Stimulated activated naive CD4-positive, alpha-beta T cell treated with Interleukin-2 at 50 U/mL for 16 hours (primary cell): ENCODE measurements around the gene COMMD3.
"Not testable (repeated sequence)": the region's sequence is repeated elsewhere in the genome, so short reads cannot be mapped to it uniquely, and the experiment has no call there.

Experiments used
- DNase-seq: peaks from one replicate; lab custom pipeline; 2025; lab: John Stamatoyannopoulos, UW

The COMMD3 gene

DNA sequence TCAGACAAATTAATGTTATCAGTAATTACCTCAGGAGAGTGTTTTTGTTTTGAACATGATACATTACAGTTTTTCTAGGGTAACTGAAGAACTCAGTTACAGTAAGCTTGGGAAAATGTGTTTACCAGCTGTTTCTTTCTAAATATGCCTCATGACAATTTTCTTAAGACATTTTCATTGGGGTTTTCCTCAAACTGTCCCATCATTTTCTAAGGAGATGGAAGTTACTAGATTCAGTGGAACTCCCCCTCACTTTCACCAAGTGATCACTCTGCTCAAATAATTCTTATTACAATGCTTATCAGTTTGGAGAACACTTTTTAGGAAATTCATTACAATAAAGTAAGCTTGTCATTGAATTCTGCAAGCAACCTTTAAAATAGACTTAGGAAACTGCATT, 22.7 kb downstream of the COMMD3 start:
- no peak for DNase-seq

DNA sequence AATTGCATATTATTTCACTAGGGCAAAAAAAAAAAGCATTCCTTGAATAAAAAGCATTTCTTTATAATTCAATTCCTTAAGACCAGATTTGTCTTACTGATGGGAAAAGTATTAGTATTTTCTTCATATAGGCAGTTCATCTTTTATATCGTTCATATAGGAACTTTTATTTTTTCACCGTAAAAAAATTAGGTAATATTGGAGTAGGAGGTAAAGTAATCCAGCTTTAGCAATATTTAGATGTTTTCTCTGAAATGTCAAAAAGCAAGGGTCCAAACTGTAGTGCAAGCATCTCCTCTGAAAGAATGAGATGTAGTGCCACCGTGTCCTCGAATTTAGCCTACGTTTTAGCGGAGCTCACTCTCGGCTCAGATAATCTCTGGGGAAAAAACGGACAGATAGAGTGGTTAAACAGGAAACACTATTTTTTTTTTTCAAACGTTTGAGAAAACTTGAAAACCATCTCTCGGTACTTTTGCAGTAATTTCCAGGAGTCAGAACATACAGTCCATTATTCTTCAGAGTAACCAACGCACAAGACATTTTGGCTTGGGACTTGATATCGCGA, 23.7 kb downstream of the COMMD3 start:
- DNase-seq: no peak

DNA sequence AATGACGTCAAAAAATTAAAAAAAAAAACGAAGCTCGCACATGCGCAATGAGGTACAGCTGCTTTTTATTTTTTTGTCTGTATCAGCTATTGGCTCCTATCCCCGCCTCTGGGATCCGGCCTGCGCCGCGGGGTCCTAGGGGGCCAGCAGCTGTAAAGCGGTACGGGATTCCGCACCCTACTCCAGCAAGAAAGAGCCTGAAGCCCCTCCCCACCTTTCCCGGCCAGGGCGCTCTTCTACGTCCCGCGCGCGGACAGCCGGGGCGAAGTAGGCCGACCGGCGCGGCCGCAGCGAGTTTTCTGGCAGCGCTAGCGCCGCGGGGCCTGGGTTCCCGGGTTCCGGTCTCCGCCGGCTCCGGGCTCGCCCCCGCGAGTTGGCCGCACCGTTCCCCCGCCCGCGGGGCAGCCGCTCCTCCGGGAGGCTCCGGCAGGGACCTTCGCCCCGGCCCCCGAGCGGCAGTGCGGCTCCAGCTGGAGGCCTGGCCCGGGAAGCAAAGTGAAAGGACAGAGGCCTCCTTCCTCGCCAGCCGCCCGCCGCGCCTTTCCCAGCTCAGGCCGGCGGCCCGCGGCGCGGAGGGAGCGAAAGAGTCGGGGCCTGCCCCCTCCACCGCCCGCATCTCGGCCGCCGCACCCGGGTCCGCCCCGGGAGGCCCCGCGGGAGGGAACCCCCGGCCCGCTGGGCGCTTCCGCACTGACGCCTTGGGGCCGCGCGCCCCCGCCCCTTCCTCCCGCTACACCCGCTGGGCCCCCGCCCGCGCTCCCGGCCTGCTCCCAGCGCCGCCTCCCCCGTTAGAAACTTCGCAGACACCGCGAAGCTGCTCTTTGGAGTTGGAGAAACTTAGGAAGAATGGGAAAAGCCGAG, 24.4 kb downstream of the COMMD3 start:
- peak; percentile 47 for DNase-seq

DNA sequence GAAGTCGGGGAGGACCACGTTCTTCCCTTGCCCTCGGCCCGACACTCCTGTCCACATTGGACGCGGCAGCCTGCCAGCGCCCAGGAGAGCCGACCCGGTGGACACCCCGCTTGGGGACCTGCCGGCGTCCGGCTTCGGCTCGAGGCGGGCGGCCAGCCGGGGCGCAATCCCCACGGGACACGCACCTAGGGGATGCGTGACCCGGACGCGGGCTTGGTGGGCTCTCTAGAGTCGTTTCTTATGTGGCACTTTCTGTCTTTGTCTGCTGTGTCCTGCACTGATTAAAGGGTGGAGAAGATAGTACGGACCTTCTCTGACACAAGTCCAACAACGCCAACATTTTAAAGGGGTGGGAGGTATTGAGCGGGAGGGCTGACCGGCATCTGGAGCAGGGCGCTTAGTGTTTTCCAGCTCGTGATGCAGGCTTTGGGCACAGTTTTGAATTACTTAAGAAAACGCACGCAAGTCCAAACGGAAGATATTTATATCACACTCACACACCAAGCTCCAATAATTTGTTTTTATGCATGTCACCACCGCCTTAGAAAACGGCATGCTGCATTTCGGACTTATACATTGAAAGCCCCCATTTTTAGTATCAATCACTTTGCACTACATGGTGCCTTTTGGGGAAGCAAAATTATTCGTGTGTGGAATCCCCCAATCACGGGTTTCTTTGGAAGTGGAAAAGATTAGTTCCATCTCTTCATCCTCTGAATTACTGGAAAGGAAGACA, 25.2 kb downstream of the COMMD3 start:
- no peak for DNase-seq

DNA sequence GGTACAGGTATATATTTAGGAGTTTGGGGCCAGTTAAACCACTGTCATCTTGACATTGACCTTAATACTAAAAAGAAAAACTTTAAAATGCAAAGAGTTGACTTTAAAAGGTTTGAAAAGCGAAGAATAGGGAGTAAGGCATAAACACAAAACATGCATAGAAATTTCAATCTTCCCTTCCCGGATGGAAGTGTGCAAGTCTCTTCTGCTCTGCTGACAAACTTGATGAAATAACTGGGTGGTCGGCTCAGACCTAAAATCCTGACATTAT, 25.7 kb downstream of the COMMD3 start:
- no peak for DNase-seq

DNA sequence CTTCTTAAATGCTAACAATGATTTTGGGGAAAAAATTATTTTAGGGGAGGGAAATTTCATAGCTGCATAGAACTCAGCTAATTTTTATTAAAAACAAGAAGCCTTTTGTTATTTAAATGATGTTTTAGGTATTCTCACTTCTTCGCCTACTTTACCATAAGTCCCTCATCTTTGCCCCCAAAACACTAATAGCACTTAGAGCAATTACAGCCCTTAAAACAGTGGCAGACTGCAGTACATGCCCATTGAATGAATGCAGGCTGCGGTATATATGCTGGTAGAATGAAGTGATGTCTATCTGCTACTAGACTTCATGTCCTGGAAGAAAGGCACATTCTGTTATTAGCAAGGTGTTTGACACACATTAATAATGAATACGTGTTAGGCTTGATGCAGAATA, 26.2 kb downstream of the COMMD3 start:
- DNase-seq: no peak

DNA sequence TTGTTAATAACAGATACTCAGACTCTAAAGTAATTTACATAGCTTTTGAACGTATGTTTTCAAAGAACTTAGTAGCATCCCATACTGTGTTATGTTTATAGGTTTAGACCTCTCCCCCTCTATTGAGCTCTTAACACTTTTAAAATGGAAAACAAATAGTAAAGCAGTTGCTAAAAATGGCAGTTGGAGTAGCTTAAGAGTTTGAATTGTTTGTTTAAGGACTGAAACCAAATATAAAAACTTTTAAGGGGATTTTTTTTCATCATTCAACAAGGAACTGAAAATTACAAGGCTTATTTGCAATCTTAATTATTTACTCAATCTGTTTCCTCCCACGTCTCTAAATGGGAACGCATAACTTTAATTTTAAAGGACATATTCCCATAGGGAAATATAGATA, 27.5 kb downstream of the COMMD3 start:
- DNase-seq: no peak

DNA sequence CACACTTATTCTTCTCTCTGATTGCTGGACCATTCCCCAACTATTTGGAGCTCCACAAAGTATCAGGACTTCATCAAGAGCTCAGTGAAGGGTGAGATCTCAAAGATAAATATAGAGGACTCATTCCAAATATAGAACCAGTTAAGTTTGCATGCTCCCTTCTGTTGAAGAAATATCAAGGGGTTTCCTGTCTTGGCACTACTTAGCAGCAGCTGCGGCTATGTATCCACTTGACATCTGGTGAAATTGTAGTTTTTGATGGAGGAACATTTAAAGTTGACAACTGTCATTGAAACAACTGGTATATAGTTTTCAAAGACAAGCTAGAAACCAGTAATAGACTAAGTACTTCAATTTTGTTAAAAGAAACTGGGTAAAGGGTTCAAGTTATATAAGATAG, 28.1 kb downstream of the COMMD3 start:
- DNase-seq: no peak

DNA sequence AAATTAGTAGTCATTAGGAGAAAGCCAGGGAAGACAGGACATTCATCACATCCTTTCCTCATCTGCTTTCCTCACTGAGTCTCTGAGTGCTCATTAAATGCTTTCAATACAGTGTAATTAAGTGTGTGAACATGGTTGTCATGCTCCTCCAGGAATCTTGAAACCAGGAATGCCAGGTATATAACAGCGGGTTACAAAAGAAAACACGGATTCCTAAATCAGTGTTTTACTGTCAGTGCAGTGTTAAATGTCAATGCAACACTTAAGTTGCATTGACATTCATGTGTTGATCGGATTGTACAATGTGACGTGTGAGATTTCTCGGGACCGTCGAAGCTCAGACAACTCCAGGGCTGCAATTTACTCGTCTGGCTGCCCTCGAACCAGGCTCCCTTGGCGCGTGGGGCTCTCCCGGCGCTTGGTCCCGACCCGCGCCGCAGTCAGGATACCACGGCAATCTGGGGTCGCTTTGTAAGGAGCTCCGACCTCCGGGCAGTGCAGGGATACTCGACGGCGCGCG, 28.7 kb downstream of the COMMD3 start:
- no peak for DNase-seq

DNA sequence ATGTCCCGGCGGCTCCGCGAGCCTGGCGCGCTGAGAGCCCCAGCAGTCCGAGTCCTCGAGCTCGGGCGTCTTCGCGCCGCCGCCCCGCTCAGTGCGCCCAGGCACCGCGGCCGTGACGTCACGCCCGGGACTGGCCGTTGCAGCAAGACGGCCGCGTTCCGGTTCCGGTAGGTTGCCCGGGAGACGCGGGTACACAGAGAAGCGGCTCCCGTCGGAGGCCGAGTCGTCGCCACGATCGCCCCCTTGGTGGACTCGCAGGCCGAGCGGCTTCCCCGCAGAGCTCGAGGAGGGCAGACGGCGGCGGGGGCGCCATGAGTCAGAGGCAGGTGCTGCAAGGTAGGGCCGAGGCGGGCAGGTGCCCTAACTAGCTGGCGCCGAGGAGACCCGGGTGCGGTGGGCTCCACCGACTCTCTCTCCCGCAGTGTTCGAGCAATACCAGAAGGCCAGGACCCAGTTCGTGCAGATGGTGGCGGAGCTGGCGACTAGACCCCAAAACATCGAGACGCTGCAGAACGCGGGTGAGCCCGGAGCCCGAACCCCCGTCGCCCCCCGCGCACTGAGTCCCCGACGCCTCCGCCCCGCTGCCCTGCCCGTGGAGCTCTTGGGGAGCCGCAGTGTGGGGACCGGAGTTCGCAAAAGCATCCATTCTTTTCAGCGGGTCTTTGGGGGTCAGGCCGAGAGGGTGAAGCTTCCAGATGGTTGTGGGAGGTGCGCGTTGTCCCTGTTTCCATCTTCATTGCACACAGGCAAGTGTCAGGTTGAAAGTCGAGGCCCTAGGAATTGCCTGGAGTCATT, 29.3 kb downstream of the COMMD3 start, which contains the start of gene SPAG6:
TSS of gene SPAG6 (plus strand) at position 196 of the 795 bp plus-strand sequence. CDS start at position 312, 116 bp downstream.
- DNase-seq: peak; percentile 17

DNA sequence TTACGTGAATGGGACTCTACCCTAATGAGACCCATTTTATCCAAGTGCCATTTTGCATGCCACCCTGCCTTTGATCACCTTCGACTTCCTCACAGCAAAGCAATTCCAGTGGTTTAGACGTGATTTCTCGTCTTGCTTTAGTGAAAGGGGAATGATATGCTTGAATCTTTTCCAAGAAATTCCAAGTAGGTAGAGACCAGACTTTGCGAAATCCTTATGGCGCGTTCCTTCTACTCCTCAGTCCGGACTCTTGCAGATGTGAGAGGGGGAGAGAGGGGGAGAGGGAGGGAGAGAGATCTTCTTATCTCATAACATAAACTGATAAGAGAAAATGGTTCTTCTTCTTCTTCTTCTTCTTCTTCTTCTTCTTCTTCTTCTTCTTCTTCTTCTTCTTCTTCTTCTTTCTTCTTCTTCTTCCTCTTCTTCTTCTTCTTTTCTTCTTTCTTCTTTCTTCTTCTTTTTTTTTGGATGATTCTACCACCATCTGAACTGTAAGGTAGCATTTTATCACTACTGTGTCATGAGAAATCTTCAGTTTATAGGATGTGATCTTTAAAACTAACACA, 30.0 kb downstream of the COMMD3 start:
- DNase-seq: no peak

DNA sequence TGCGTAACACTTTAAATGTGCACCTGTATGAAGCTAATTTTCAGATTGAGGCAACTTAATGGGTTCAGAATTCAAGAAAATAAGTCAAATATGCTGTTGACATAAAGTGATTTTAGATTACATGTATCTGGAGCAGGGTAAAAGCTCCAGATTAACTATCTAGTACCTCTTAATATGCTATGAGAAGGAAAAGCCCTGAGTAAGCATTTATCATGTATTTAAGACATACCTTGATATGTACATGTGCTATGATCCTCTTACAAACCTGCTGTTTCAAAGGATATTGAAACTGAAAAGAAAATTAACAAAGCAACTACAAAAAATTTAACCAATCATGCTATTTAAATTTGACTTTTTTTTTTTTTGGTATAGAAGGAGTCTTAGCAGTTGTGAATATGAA, 33.6 kb downstream of the COMMD3 start:
- no peak for DNase-seq

DNA sequence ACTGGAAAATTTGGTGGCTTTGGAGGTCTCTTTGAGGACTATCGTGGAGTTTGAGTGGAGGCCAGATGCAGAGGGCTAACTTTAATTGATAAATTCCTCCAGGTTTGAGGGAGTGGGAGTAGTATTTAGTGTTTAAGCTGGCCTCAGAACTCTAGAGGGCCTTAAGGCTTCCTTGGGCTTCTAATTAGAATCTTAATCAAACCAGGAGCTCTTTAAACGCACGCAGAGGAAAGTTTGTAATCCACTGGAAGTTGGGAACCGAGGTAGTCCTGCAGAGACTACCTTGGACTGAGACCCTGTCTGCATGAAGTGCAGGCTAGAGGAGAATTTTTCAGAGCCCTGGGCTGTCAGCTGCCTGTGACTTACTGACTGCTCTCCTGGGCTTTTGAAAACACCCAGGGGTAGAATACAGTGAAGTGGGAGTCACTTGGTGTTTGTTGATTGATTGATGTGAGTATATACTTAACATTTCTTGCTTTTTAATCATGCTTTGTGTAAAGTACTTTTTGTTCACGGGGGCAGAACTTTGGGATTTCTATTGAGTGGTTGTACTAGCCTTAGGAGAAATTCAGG, 35.0 kb downstream of the COMMD3 start:
- DNase-seq: no peak

DNA sequence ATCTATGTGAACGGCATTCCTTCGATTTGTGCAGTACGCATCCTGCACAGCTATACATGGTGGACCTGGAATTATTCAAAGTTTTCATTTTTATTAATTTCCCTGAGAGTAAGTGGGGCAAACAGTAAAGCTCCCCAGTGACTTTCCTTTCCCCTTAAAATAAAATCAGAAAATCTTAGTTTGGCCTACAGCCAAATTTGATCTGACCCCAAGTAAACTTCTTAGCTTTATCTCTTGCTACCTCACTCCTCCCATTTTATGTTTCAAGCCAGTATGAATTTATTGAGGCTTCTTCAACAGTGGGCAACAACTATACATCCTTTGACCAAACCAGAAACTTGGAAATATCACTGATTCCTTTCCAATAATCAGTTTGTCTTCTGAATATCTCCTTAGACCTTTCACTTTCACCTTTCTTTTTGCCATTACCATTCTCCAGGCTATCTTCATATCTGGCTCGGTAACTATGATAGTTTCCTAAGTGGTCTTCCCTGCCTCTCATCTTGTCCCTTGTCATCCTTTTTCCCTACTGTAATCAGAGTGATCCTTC, 40.2 kb downstream of the COMMD3 start:
- DNase-seq: no peak

DNA sequence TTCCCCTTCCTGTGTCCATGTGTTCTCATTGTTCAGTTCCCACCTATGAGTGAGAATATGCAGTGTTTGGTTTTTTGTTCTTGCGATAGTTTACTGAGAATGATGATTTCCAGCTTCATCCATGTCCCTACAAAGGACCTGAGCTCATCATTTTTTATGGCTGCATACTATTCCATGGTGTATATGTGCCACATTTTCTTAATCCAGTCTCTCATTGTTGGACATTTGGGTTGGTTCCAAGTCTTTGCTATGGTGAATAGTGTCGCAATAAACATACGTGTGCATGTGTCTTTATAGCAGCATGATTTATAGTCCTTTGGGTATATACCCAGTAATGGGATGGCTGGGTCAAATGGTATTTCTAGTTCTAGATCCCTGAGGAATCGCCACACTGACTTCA, 41.6 kb downstream of the COMMD3 start:
- DNase-seq: not testable (repeated sequence)

DNA sequence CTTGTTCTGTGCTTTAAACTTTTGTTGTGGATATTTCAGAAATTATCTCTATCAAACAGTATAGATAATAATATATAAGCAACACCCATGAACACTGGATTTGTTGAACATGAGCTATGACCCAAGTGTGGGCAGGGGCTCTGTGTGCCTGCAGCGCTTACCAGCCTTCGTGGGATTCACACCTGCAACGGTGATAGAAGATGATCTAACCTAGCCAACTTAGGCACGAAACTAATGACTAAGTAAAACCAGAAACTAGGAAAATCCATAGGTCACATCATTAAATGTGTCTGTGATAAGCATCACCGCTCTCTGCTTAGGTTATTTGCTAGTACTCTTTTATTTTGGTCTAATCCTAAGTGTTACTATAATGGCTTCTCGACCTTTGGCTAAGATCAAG, 47.1 kb downstream of the COMMD3 start:
- no peak for DNase-seq

DNA sequence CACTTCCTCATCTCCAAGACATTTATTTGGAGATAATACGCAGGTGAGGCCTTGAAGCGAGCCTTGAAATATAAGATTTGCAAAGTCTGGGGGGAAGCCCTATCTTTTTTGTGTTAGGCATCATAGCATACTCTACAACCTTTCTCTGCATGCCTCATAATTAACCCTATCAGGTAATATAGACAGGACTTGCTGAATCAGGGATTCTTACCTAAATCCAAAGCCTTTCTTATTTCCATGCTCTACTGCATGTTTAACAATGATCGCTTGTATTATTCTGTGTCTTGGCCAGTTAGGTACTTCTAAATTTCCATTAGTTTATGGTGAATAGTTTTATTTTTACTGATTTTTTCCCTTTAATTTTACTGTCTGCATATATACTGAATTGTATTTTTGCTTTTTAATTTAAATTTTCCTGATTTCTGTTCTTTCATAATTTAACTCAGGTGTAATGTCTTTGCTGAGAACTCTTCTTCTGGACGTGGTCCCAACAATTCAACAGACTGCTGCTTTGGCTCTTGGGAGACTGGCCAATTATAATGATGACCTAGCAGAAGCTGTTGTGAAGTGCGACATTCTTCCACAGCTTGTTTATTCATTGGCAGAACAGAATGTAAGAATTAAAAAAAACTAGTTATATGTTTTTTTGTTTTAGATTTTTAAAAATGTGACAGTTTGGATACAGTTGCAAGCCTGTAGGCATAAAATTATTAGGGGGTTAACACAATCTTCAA, 48.4 kb downstream of the COMMD3 start:
- DNase-seq: no peak

DNA sequence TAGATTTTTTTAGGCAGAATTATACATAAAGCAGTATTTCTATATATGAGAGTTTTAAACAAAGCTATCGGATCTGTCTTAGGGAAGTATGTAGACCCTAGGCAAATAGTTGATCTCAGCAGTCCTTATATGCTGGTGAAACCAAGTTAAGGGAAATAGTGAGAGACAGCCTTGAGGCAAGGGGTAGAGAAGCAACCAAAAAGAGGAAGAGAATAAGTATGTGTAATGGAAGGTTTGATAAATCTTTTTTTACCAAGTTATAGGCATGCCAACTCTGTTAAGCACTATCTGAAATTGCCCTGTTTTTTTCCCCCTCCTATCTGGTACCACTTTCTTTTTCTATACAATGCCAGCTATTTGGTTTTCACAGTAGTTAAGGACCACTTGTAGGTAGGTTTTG, 49.0 kb downstream of the COMMD3 start:
- no peak for DNase-seq

DNA sequence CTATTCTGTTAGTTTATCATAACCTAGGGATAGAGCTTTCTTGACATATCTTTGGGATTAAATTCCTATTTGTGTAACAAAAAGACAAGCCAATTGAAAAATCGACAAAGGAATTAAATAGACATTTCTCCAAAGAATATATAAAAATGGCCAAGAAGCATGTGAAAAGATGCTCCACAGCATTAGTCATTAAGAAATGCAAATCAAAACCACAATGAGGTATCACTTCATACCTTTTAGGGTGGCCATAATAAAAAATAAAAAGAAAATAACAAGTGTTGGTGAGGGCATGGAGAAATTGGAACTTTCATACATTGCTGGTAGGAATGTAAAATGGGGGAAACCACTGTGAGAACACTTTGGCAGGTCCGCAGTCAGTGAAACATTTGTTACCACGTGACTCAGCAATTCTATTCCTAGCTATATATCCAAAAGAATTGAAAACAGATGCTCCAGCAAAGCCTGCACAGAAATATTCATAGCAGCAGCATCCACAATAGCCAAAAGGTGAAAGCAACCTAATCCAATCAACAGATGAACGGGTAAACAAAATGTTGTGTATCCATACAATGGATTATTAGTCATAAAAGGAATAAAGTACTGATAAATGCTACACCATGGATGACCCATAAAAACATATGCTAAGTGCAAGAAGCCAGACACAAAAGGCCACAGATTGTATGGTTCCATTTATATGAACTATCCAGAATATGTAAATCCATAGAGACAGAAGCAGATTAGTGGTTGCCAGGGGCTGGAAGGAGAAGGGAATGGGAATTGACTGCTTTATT, 49.7 kb downstream of the COMMD3 start:
- no peak for DNase-seq

DNA sequence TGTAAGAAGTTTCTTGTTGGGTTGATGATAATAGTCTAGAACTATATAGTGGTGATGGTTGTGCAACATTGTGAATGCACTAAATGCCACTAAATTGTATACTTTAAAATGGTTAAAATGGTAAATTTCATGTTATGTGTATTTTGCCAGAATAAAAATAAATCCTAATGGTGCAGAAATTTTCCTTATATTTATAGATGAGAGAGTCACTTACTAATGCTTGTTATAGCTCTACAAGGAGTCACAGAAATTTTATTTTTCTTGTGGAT, 50.2 kb downstream of the COMMD3 start:
- DNase-seq: no peak
